Activated CD8-positive, alpha-beta memory T cell treated with anti-CD3 and anti-CD28 coated beads, Interleukin-2, amount 50 U/mL, for 1 hour (primary cell): Measurements from ENCODE around the gene MPV17.

Source experiments
- DNase-seq: peaks from one replicate; pipeline ENCODE4 v3.0.0-alpha.2; 2020; ENCODE audit errors: extremely low read depth

MPV17 gene

DNA sequence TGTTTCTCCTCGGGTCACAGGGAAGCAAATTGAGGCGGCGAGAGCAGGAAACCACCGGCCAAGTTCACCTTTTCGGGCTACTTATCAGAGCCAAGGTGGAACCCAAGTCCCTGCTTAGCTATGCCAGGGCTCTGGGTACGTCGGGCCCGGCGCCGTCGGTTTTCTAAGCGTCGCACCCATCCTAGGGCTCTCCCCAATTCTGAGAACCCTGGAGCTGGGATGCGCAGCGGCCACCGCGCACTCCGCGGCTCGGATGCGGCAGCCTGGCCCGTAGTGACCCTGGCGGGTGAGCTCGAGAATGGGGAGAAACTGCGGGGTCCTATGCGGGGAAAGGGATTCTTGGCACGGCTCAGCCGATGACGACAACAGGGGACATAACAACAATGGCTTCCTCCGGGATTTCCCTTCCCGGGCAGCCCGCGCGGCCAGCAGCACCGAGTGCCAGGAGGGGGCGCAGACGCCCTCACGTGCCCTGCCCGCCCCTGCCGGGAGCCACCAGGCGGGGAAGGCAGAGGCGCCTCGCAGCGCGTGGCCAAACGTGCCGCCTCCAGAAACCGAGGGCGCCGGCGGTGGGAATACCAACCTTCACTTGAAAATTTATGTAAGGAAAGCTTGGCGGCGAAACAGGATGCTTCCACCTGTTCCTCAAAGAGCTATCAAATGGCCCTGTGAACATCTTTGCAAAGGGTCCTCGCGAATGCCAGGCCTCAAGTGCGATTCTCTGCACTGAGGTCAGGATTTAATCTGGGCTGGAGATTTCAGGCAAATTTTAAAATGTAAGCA, 58.0 kb downstream of the MPV17 start:
- DNase-seq, result peak; percentile 21

DNA sequence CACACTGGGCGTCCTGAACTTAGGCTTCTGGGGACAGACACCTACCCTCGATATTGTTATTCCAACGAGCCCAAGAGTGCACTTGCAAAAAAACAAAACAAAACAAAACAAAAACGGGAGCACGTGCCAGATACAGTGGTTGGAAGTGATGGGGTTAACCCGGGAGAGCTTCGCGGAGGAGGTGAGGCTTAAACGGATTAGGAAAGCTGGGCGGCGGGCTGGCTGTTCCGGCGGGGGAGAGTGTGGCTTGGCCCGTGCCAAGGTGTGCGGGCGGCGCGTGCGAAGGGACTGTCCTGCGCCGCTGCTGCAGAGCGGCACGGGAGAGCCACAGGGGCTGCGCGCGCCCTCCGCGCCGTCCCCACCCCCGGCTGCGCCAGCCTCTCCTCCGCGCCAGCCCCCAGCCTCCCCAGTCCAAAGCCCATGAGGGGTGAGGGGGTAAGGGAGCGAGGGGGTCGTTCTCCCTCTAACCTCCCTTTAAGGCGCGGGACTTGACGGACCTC, 58.6 kb downstream of the MPV17 start:
- DNase-seq, result no peak

DNA sequence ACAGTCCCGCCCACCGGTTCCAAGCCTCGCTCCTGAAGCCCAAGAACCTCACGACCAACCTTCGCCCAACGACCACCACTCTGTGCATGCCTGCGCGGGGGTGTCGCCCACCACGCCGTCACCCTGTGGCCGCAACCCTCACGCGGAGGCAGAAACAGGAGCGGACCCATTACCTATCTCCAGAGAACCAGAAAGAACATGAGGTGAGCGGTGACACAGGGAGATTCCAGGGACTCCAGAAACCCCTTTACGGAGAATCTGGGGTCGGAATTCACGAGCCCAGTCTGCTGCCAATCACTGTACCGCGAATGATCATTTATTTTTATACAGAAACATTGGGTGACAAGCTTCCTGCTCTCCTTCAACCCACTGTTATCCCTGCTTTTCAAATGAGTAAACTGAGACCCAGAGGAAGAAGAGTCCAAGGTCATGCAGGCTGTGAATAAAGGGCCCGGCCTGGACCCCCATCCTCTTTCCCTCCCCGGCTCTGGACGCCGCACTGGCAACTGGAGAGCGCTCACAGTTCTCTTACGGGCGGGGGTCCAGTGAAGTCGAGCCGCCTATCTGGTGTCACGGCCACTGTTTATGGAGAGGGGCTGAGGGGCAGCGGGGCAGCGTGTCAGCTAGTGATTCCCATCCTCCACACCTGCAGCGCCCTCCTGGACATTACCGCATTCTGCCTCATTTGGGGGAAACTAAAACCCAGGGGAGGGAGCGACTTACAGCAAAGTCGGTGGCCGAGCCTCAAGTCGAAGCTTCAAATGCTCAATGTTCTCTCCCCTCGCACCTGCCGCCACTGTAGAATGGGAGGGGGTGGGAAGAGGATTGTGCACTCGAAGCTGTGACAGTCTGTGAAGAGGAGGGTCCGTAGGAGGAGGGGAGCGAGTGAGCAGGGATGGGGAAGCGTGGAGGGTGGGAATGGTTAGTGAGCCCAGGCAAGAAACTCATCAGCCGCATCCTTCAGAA, 59.3 kb downstream of the MPV17 start:
- no peak for DNase-seq

DNA sequence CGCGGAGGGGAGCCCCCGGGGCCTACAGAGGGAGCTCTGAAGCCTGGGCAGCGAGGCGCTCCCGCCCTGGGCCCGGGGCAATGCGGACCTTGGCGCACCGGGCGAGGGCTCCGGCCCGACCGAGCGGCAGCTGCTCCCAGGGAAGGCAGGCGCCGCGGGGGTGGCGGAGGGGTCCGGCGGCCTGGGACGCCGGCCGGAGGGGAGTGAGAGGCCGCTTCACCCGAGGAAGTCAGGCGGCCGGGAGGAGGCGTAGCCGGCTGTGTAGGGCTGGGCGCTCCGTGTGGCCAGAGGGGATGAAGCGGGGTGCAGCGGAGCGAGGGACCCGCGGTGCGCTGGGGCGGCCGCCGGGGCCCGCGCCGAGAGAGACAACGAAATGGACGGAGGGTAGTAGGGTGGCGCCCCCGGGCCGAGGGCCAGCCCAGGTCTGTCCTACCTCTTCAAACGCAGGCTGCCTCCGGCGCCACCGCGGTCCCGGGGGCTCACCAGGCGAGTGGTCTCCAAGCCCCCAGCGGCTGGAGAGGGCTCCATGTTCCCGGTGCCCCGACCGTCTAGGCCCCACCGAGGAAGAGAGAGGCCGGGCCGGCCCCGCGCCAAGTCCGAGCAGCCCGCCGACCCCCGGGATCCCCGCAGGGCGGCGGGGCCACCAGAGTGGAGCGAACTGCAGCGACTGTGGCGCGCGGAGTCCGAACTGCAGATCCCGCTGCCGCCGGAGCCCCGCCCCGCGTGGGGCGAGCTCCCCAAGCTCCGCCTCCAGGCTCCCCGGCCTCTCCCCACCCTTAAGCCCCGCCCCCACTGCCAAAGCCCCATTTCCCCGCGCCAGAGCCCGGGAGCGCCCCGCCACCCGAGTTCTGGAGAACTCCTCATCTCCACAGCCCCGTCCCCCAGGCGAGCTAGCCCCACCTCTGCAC, 60.3 kb downstream of the MPV17 start, which contains the start of gene SLC30A3:
Gene SLC30A3, minus strand, starts transcription at position 669 of the 908 bp plus-strand sequence. Its CDS starts 141 bp downstream, at position 528.
- DNase-seq, result peak; percentile 40

DNA sequence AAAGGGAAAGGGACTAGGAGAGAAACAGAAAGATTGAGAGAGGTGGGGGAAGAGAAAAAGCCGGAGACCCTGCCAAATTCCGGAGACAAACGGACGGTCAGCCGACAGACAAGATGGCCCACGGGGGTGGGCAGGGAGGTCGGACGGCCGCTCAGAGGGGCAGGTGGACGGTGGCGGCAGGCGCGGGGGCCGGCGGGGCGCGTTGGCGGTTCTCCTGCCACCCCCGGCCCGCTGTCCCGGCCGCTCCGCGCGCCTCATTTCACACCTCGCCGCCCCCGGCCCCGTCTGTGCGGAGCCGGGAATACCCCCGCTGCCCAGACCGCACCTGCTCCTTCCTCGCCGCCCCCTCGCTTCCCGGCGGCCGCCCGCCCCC, 61.0 kb downstream of the MPV17 start:
- no peak for DNase-seq

DNA sequence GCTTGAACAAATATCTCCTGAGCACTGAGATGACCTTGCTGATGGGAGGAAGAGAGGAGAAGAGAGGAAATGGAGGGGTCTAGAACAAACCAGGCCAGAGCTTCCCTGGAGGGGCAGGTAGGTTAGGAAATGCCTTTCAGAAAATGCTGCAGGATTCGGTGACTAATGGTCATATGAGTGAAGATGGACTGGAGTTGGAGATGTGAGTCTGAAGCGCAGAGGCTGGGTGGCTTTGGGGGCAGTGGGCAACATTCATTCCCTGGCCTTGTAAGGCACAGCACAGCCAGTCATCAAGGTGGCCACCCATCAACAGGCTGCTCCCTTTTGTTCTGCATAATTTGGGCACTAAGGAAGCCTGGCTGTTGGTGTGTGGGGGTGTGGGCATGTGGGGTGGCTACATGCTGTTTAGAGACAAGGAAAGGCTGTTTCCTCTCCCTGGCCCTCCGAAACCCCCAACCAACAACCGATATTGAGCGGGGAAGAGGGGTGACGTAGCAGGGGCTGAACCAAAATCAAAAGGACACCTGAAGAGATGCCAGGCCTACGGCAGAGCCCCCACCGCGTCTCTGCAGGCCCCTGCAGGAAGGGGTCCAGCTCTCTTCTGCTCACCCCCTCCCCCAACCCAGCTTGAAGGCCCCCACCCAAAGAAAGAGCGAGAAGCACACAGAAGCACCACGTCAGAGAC, 61.5 kb downstream of the MPV17 start:
- no peak for DNase-seq
